ENCODE measurements around the gene ZNF519. TPM values are rescaled to one million over a fixed set of nuclear protein-coding genes. Genes with fewer than 3 reads are reported as not detected.

The ZNF519 gene
- polyA plus RNA-seq, 3 donors = 0.52 to 1.7 (median 0.63) TPM

- Mint-ChIP-seq H3K36me3 (peaks cover 4 to 5% of the 10 kb centered on the region in 2 donors), H3K9me3 (peaks cover 0 to 2% (median 0%) of the 10 kb centered on the region in 7 donors), H3K4me1 (no peaks in the 10 kb centered on the region), H3K4me3 (no peak overlapping the region), H3K27me3 (ENCODE audit: low read depth in 3 of 3) (no peaks in the 10 kb centered on the region), H3K27ac (no peak overlapping the region)
- Histone ChIP-seq H3K27ac (ENCODE audit: low read depth in 1 of 2, low read length in 2 of 2) (no peak overlapping the region), H3K9ac (ENCODE audit: insufficient read depth, low read length, poor library complexity, severe bottlenecking) (no peak overlapping the region), H2AFZ (ENCODE audit: insufficient read depth, low read depth, low read length, poor library complexity, severe bottlenecking) (no peak overlapping the region), H4K20me1 (ENCODE audit: insufficient read depth, low read length) (no peaks in the 10 kb centered on the region), H3K27me3 (ENCODE audit: control insufficient read depth in 2 of 2, insufficient read depth in 2 of 2, low read length in 2 of 2) (no peaks in the 10 kb centered on the region), H3K36me3 (replicated peaks in 1 of 2; ENCODE audit: control insufficient read depth in 1 of 2, insufficient read depth in 2 of 2, low read length in 2 of 2) (peaks cover 0 to 6% of the 10 kb centered on the region in 2 donors), H3K79me2 (ENCODE audit: insufficient read depth, low read length) (no peaks in the 10 kb centered on the region), H3K4me3 (replicated peaks in 1 of 3; ENCODE audit: low read depth in 2 of 3, low read length in 3 of 3) (no peak overlapping the region), H3K4me2 (replicated peaks; ENCODE audit: extremely low read depth, low read length, poor library complexity, severe bottlenecking) (no peak overlapping the region), H3K4me1 (ENCODE audit: control insufficient read depth in 1 of 2, insufficient read depth in 2 of 2, low read length in 2 of 2) (no peaks in the 10 kb centered on the region), H3K9me3 (replicated peaks in 1 of 2; ENCODE audit: control insufficient read depth in 1 of 2, insufficient read depth in 1 of 2, low read length in 2 of 2) (peaks cover 0 to 3% of the 10 kb centered on the region in 2 donors)
- intact Hi-C loops (cut with micrococcal nuclease) = no loop called here
- DNase-seq = no peak
- 100% methylated on average over 1 of the region's 1 CpG for WGBS (ENCODE audit: insufficient coverage)
- TF ChIP-seq CTCF (IDR thresholded peaks at IDR 0.05) = no peak
Observed at GRCh38 chr18:14093307-14093915, 38.8 kb downstream of the ZNF519 start.

GRCh38 chr18:14092625-14093306 is 39.5 kb downstream of the ZNF519 start:
- intact Hi-C loops (cut with micrococcal nuclease) = no loop called here
- 95% methylated on average over 5 of the region's 7 CpGs for WGBS (ENCODE audit: insufficient coverage)
- DNase-seq = no peak
- TF ChIP-seq CTCF (IDR thresholded peaks at IDR 0.05) = no peak
- Mint-ChIP-seq H3K4me1 (no peaks in the 10 kb centered on the region), H3K9me3 (no peaks in the 10 kb centered on the region), H3K27me3 (ENCODE audit: low read depth in 3 of 3) (no peaks in the 10 kb centered on the region), H3K27ac (no peak overlapping the region), H3K4me3 (no peak overlapping the region), H3K36me3 (peaks cover 0 to 5% of the 10 kb centered on the region in 2 donors)
- Histone ChIP-seq H3K9ac (ENCODE audit: insufficient read depth, low read length, poor library complexity, severe bottlenecking) (no peak overlapping the region), H3K4me2 (replicated peaks; ENCODE audit: extremely low read depth, low read length, poor library complexity, severe bottlenecking) (no peak overlapping the region), H3K27ac (ENCODE audit: low read depth in 1 of 2, low read length in 2 of 2) (no peak overlapping the region), H2AFZ (ENCODE audit: insufficient read depth, low read depth, low read length, poor library complexity, severe bottlenecking) (no peak overlapping the region), H3K9me3 (replicated peaks in 1 of 2; ENCODE audit: control insufficient read depth in 1 of 2, insufficient read depth in 1 of 2, low read length in 2 of 2) (peaks cover 0 to 3% of the 10 kb centered on the region in 2 donors), H3K79me2 (ENCODE audit: insufficient read depth, low read length) (no peaks in the 10 kb centered on the region), H3K4me1 (ENCODE audit: control insufficient read depth in 1 of 2, insufficient read depth in 2 of 2, low read length in 2 of 2) (no peaks in the 10 kb centered on the region), H3K27me3 (ENCODE audit: control insufficient read depth in 2 of 2, insufficient read depth in 2 of 2, low read length in 2 of 2) (no peaks in the 10 kb centered on the region), H3K36me3 (replicated peaks in 1 of 2; ENCODE audit: control insufficient read depth in 1 of 2, insufficient read depth in 2 of 2, low read length in 2 of 2) (peaks cover 0 to 6% of the 10 kb centered on the region in 2 donors), H4K20me1 (ENCODE audit: insufficient read depth, low read length) (no peaks in the 10 kb centered on the region), H3K4me3 (replicated peaks in 1 of 3; ENCODE audit: low read depth in 2 of 3, low read length in 3 of 3) (no peak overlapping the region)

Measured in CD14-positive monocyte (primary cell).